HG02973 (cell line): Measurements from ENCODE around the gene DYNC1I1.

Source experiments
- ATAC-seq: cut with Tn5 transposase; IDR thresholded peaks from one replicate; pipeline ENCODE4 v1.9.1; 2021; ENCODE audit warnings: moderate library complexity; ENCODE audit not compliant: unreplicated experiment

The DYNC1I1 gene

GRCh38 chr7:96122746-96123145, 350.4 kb downstream of the DYNC1I1 start:
- no peak for ATAC-seq

- no peak for ATAC-seq
These were observed 354.0 kb downstream of the DYNC1I1 start for GRCh38 chr7:96126382-96126781.

GRCh38 chr7:96127746-96128145, 355.4 kb downstream of the DYNC1I1 start:
- ATAC-seq = no peak

GRCh38 chr7:96131525-96131924, 359.2 kb downstream of the DYNC1I1 start:
- no peak for ATAC-seq

- no peak for ATAC-seq
These were observed 362.9 kb downstream of the DYNC1I1 start for GRCh38 chr7:96135241-96135640.

- no peak for ATAC-seq
These were observed 364.4 kb downstream of the DYNC1I1 start for GRCh38 chr7:96136600-96137239.

GRCh38 chr7:96143495-96144259, 371.3 kb downstream of the DYNC1I1 start:
- no peak for ATAC-seq

GRCh38 chr7:96144260-96144526, 371.8 kb downstream of the DYNC1I1 start:
- no peak for ATAC-seq
